HG02884 (cell line): ENCODE results near the gene FGF10.

Experiments used
- ATAC-seq: cut with Tn5 transposase; IDR thresholded peaks from one replicate; pipeline ENCODE4 v1.9.1; 2021; ENCODE audit warnings: mild to moderate bottlenecking, moderate library complexity; ENCODE audit not compliant: unreplicated experiment

The FGF10 gene

DNA sequence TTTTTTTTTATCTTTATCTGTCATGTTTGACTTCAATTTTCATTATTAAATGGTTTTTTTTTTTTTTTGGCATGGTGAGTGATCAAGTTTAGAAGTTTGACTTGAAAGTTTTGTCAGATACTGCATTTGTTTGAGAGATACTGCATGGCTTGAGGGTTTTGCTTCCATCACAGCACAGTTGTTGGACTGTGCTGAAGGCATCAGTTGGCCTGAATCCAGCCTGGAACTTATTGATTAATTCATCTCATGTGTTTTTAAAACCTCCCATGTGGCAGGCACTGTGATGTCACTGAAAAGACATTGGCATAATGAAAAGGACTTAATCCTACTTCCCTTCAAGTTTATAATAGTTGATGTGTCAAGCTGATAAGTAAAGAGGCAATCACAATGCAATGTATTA, 128.4 kb downstream of the FGF10 start:
- no peak for ATAC-seq

GRCh38 chr5:44257653-44258365, 131.4 kb downstream of the FGF10 start:
- no peak for ATAC-seq

GRCh38 chr5:44257221-44257620, 132.0 kb downstream of the FGF10 start:
- no peak for ATAC-seq
